ENCODE data around the gene SFTA2.
"Not testable (repeated sequence)": the region's sequence is repeated elsewhere in the genome, so short reads cannot be mapped to it uniquely, and the experiment has no call there.

SFTA2 gene

GRCh38 chr6:30931969-30932645, at the start of gene SFTA2:
SFTA2 (minus strand) TSS chr6:30932170; CDS start chr6:30932096, 74 bp downstream.
- H3K36me3 ChIP-seq (ENCODE audit: control insufficient read depth, insufficient read depth, low read length) = no peaks in the 10 kb centered on the region
- H3K27ac ChIP-seq (ENCODE audit: low read depth, low read length) = no peak within 1 kb of the TSS
- no peak within 1 kb of the TSS for H3K9ac ChIP-seq (ENCODE audit: low read length)
- no peak within 1 kb of the TSS for H3K4me3 ChIP-seq (ENCODE audit: low read length)
- no peaks in the 10 kb centered on the region for H3K4me1 ChIP-seq (ENCODE audit: control insufficient read depth, insufficient read depth, low read length)
- no peaks in the 10 kb centered on the region for H3K27me3 ChIP-seq (ENCODE audit: control insufficient read depth, insufficient read depth, low read length)

GRCh38 chr6:30979690-30980089, 47.7 kb upstream of the SFTA2 start:
- H3K27ac ChIP-seq (ENCODE audit: low read depth, low read length) = no peak overlapping the region
- no peak overlapping the region for H3K4me3 ChIP-seq (ENCODE audit: low read length)
- H3K9ac ChIP-seq (ENCODE audit: low read length) = no peak overlapping the region
- no peaks in the 10 kb centered on the region for H3K36me3 ChIP-seq (ENCODE audit: control insufficient read depth, insufficient read depth, low read length)
- no peaks in the 10 kb centered on the region for H3K4me1 ChIP-seq (ENCODE audit: control insufficient read depth, insufficient read depth, low read length)
- no peaks in the 10 kb centered on the region for H3K27me3 ChIP-seq (ENCODE audit: control insufficient read depth, insufficient read depth, low read length)

GRCh38 chr6:30979141-30979540, 47.2 kb upstream of the SFTA2 start:
- Histone ChIP-seq H3K4me1 (ENCODE audit: control insufficient read depth, insufficient read depth, low read length) (no peaks in the 10 kb centered on the region), H3K27me3 (ENCODE audit: control insufficient read depth, insufficient read depth, low read length) (no peaks in the 10 kb centered on the region), H3K27ac (ENCODE audit: low read depth, low read length) (no peak overlapping the region), H3K4me3 (ENCODE audit: low read length) (no peak overlapping the region), H3K36me3 (ENCODE audit: control insufficient read depth, insufficient read depth, low read length) (no peaks in the 10 kb centered on the region), H3K9ac (ENCODE audit: low read length) (no peak overlapping the region)

DNA sequence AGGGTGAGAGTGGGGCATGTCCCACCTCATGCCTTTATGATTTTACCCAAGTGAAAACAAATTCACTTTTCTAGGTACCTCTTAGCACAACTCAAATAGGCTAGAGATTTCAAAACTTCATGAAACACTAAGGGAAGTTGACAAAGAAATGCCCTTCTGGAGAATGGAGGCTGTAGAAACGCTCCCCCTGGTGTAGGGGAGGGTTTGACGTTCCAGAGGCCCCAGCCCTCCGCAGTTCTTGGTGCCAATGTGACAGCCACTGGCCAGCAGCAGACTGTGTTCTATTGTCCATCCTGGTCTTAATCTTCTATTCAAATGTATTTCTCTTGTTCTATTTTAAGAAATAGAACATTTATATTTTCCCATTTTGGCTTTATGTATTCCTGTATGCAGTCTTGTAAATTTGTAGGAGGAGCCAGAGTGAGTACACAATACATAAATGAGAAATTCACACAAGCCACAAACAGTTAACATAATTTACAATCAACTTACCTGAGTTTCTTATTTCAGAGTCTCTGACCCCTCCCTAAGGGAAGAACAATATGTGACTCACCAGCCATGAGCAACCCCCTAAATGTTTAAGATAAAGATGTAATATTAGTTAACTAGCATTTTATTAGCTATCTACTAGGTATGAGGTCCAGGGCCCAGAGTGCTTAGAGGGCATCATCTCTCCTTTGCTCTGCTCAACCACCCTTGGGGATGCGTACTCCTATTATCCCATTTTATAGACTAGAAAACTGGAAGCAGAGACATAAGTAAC, 42.7 kb upstream of the SFTA2 start:
- Histone ChIP-seq H3K36me3 (ENCODE audit: control insufficient read depth, insufficient read depth, low read length) (no peaks in the 10 kb centered on the region), H3K27ac (ENCODE audit: low read depth, low read length) (no peak overlapping the region), H3K27me3 (ENCODE audit: control insufficient read depth, insufficient read depth, low read length) (peaks cover 3% of the 10 kb centered on the region), H3K4me1 (ENCODE audit: control insufficient read depth, insufficient read depth, low read length) (no peaks in the 10 kb centered on the region), H3K4me3 (ENCODE audit: low read length) (no peak overlapping the region), H3K9ac (ENCODE audit: low read length) (no peak overlapping the region)

DNA sequence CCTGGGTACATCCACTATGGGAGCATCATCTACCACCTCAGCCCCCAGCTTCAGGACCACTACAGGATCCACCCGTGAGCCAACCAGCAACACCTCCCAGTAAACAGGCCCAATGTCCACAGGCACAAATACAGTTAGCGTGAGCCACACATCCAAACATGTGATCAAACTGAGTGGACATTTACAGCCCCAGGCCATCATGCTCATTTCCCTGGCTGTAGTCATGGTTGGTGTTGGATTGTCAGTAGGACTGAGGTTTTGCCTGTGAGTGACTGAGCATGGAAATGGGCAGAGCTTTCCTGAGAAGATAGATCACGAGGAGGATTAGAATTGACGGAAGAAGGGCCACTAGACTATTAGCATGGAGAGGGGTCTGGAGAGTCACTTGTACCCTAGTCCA, 40.8 kb upstream of the SFTA2 start:
- no peak overlapping the region for H3K27ac ChIP-seq (ENCODE audit: low read depth, low read length)
- H3K36me3 ChIP-seq (ENCODE audit: control insufficient read depth, insufficient read depth, low read length) = no peaks in the 10 kb centered on the region
- H3K9ac ChIP-seq (ENCODE audit: low read length) = no peak overlapping the region
- H3K4me3 ChIP-seq (ENCODE audit: low read length) = no peak overlapping the region
- H3K4me1 ChIP-seq (ENCODE audit: control insufficient read depth, insufficient read depth, low read length) = no peaks in the 10 kb centered on the region
- peaks cover 3% of the 10 kb centered on the region for H3K27me3 ChIP-seq (ENCODE audit: control insufficient read depth, insufficient read depth, low read length)

GRCh38 chr6:30970946-30971345, 39.0 kb upstream of the SFTA2 start:
- H3K4me1 ChIP-seq (ENCODE audit: control insufficient read depth, insufficient read depth, low read length) = no peaks in the 10 kb centered on the region
- no peak overlapping the region for H3K4me3 ChIP-seq (ENCODE audit: low read length)
- peaks cover 3% of the 10 kb centered on the region for H3K27me3 ChIP-seq (ENCODE audit: control insufficient read depth, insufficient read depth, low read length)
- no peak overlapping the region for H3K27ac ChIP-seq (ENCODE audit: low read depth, low read length)
- H3K9ac ChIP-seq (ENCODE audit: low read length) = no peak overlapping the region
- no peaks in the 10 kb centered on the region for H3K36me3 ChIP-seq (ENCODE audit: control insufficient read depth, insufficient read depth, low read length)

DNA sequence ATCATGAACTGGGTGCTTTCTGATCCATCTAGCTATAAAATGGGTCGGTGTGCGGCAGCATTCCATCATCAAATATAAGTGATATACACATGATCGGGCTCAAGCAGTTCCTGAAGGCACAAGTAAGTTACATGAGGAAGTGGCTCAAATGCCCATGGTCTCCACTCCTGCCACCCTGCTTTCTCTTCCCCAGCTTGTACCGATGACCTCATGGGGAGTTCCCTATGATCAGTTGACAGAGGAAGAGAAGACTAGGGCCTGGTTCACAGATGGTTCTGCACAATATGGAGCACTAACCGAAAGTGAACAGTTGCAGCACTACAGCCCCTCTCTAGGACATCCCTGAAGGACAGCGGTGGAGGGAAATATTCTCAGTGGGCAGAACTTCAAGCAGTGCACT, 37.2 kb upstream of the SFTA2 start:
- H3K27me3 ChIP-seq (ENCODE audit: control insufficient read depth, insufficient read depth, low read length); H3K4me1 ChIP-seq (ENCODE audit: control insufficient read depth, insufficient read depth, low read length); H3K4me3 ChIP-seq (ENCODE audit: low read length); H3K27ac ChIP-seq (ENCODE audit: low read depth, low read length); H3K36me3 ChIP-seq (ENCODE audit: control insufficient read depth, insufficient read depth, low read length); H3K9ac ChIP-seq (ENCODE audit: low read length): not testable (repeated sequence)

- no peak overlapping the region for H3K4me3 ChIP-seq (ENCODE audit: low read length)
- H3K27me3 ChIP-seq (ENCODE audit: control insufficient read depth, insufficient read depth, low read length) = peaks cover 3% of the 10 kb centered on the region
- no peak overlapping the region for H3K9ac ChIP-seq (ENCODE audit: low read length)
These were observed 34.2 kb upstream of the SFTA2 start for GRCh38 chr6:30966154-30966553.

GRCh38 chr6:30965140-30965601, 33.2 kb upstream of the SFTA2 start:
- Histone ChIP-seq H3K4me1 (ENCODE audit: control insufficient read depth, insufficient read depth, low read length) (no peaks in the 10 kb centered on the region), H3K27me3 (ENCODE audit: control insufficient read depth, insufficient read depth, low read length) (peaks cover 3% of the 10 kb centered on the region), H3K4me3 (ENCODE audit: low read length) (no peak overlapping the region), H3K36me3 (ENCODE audit: control insufficient read depth, insufficient read depth, low read length) (no peaks in the 10 kb centered on the region), H3K27ac (ENCODE audit: low read depth, low read length) (no peak overlapping the region), H3K9ac (ENCODE audit: low read length) (no peak overlapping the region)

More at GRCh38 chr6:30966154-30966553, 34.2 kb upstream of the SFTA2 start:
- Histone ChIP-seq H3K4me1 (ENCODE audit: control insufficient read depth, insufficient read depth, low read length) (no peaks in the 10 kb centered on the region), H3K36me3 (ENCODE audit: control insufficient read depth, insufficient read depth, low read length) (no peaks in the 10 kb centered on the region), H3K27ac (ENCODE audit: low read depth, low read length) (no peak overlapping the region)

- Histone ChIP-seq H3K9ac (ENCODE audit: low read length) (no peak overlapping the region), H3K4me1 (ENCODE audit: control insufficient read depth, insufficient read depth, low read length) (no peaks in the 10 kb centered on the region), H3K36me3 (ENCODE audit: control insufficient read depth, insufficient read depth, low read length) (no peaks in the 10 kb centered on the region), H3K27me3 (ENCODE audit: control insufficient read depth, insufficient read depth, low read length) (peaks cover 3% of the 10 kb centered on the region), H3K27ac (ENCODE audit: low read depth, low read length) (no peak overlapping the region), H3K4me3 (ENCODE audit: low read length) (no peak overlapping the region)
These were observed 32.1 kb upstream of the SFTA2 start for GRCh38 chr6:30964075-30964474.

GRCh38 chr6:30963641-30964040, 31.7 kb upstream of the SFTA2 start:
- Histone ChIP-seq H3K36me3 (ENCODE audit: control insufficient read depth, insufficient read depth, low read length) (no peaks in the 10 kb centered on the region), H3K4me3 (ENCODE audit: low read length) (no peak overlapping the region), H3K27ac (ENCODE audit: low read depth, low read length) (no peak overlapping the region), H3K4me1 (ENCODE audit: control insufficient read depth, insufficient read depth, low read length) (no peaks in the 10 kb centered on the region), H3K27me3 (ENCODE audit: control insufficient read depth, insufficient read depth, low read length) (peaks cover 3% of the 10 kb centered on the region), H3K9ac (ENCODE audit: low read length) (no peak overlapping the region)

- no peaks in the 10 kb centered on the region for H3K4me1 ChIP-seq (ENCODE audit: control insufficient read depth, insufficient read depth, low read length)
- H3K27me3 ChIP-seq (ENCODE audit: control insufficient read depth, insufficient read depth, low read length) = peaks cover 5% of the 10 kb centered on the region
- no peak overlapping the region for H3K4me3 ChIP-seq (ENCODE audit: low read length)
- no peaks in the 10 kb centered on the region for H3K36me3 ChIP-seq (ENCODE audit: control insufficient read depth, insufficient read depth, low read length)
- H3K27ac ChIP-seq (ENCODE audit: low read depth, low read length) = no peak overlapping the region
- no peak overlapping the region for H3K9ac ChIP-seq (ENCODE audit: low read length)
These were observed 30.7 kb upstream of the SFTA2 start for GRCh38 chr6:30962716-30963115.
